Cardiac ventricle fibroblast (primary cell): ENCODE measurements around the gene TUT7. TPM values are rescaled to one million over a fixed set of nuclear protein-coding genes. Genes with fewer than 3 reads are reported as not detected.

Experiments used
- total RNA-seq: library from RNA; depleted of rRNA; stranded (reverse); fragments of >200 nt; gene quantifications from 2 replicates; pipeline ENCODE4 v1.2.3, GENCODE V29; 2015

TUT7 gene
- 32.0 and 35.5 TPM in 2 replicates for total RNA-seq

DNA sequence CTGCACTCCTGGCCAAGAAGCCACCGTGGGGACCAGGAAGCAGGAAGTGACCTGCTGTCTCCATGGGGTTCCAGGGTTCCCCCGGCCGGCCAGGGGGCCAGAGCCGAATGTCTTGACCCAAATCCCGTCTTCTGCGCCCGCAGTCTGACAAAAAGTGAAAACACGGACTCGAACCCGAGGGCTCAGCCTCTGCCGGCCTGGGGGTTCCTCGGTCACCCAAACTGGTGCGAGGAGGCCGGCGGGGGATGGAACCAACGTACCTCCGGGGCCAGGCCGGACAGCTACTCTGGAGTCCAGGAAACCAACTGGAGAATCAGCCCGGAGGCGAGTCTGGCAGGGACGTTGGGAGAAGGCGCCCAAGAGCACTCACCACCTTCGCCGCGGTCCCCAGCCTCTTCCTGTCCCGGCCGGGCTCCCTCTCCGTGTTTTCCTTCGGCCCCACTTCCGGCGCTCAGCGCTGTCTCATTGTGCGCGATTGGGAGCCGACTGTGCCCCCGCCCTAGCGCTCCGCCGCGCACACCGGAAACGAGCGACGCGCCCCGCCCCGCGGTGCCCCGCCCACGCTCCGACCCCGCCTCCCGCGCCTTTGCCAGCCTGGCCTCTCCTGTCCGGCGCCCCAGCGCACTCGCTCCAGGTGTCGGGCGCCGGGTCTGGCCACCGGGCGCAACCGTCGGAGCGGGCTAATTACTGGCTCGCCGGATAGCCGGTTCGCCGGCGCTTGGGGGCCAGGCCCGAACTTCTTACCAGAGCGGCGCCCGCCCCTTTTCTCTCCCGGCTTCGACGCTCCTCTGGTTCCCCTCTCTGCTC, at the start of gene TUT7:
Gene TUT7, minus strand, starts transcription at position 400 of the 807 bp plus-strand sequence. CDS start 1,211 bp downstream, outside the sequence.

GRCh38 chr9:86282077-86282978, 71.9 kb downstream of the TUT7 start, which contains the start of gene ISCA1:
Gene ISCA1, minus strand, starts transcription at chr9:86282538. Its CDS starts 80 bp downstream, at chr9:86282458.

GRCh38 chr9:86259557-86259956, 94.7 kb downstream of the TUT7 start, which contains the start of gene C9orf153:
Gene C9orf153, minus strand, starts transcription at chr9:86259657. Its CDS starts 30,054 bp downstream, at chr9:86229603.

Other genes starting within 250 kb of the TUT7 start
- gene C9orf153, start 94.8 kb downstream of the TUT7 start, total RNA-seq: 0.39 TPM in 1 of 2 replicates, not detected in the other
- gene ISCA1, start 71.9 kb downstream of the TUT7 start, total RNA-seq: 35.9 and 43.2 TPM in 2 replicates